SH-SY5Y (cell line): ENCODE measurements around the gene GAREM1.

Source experiments
- GATA2 ChIP-seq: IDR thresholded peaks from 2 replicates; pipeline ENCODE4 v1.6.1; 2011; ENCODE audit warnings: mild to moderate bottlenecking, low read depth, low read length
- GATA3 ChIP-seq: IDR thresholded peaks from 2 replicates; pipeline ENCODE4 v1.6.1; 2011; ENCODE audit warnings: low read depth, mild to moderate bottlenecking, low read length, moderate library complexity

DNA sequence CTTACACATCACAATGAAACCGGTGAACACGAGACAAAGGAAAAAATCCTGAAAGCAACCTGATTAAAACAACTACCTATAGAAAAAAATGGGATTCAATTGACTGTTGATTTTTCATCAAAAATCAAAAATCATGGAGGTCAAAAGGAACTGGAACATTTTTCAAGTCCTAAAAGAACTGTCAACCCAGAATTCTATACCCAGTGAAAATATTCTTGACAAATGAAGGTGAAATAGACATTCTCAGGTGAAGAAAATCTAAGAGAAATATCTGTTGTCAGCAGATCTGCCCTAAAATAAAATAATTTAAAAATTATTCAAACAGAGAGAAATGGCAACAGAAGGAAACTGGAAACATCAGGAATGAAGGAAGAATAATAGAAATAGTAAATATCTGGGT is 38.9 kb downstream of the GAREM1 start:
- TF ChIP-seq GATA2 (no peak), GATA3 (no peak)
